ENCODE data around the gene OR2AT4.
A peak's percentile ranks its signal among the peaks of the same experiment; 100 is the strongest.
"Not testable (repeated sequence)": the region's sequence is repeated elsewhere in the genome, so short reads cannot be mapped to it uniquely, and the experiment has no call there.

OR2AT4 gene

DNA sequence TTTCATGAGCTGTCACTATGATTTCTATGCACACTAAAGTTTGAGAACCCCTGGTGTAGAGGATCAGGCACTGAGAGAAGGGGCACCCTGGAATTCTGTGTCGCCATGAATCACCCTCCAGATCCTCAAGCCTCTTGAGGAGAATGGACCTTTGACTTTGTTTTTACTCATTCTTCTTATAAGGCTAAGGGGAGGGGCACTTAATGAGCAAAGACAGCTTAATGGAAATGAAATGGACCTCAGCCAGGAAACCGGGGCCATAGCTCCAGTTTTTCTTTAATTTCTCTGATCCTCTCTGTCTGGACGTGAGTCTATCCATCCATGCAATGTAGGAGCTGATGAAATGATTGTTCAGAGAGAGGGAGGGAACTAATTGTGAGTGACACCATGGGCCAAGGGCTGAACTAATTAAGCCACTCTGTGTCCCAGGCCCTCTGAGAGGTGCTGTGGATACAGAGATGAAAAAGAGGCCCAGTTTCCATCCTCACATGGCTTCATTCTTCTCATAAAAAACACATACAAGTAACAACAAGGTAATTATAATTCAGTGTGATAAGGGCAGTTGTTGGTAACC lies 32.8 kb downstream of the OR2AT4 start:
- DNase-seq: no peak

GRCh38 chr11:75059299-75059698 lies 37.4 kb downstream of the OR2AT4 start:
- no peak for DNase-seq

DNA sequence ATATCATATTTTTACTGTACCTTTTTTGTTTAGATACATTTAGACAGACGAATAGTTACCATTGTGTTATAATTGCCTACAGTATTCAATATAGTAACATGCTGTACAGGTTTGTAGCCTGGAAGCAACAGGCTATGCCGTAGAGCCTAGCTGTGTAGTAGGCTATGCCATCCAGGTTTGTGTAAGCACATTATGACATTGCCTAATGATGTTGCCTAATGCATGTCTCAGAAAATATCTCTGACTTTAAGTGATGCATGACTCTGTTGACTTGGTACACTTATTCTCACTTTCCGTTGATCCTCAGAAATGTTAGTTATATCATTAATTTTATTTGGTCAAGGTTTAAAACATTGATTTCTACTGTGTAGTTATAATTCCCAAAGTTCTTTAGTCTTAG lies 39.9 kb downstream of the OR2AT4 start:
- DNase-seq: no peak

DNA sequence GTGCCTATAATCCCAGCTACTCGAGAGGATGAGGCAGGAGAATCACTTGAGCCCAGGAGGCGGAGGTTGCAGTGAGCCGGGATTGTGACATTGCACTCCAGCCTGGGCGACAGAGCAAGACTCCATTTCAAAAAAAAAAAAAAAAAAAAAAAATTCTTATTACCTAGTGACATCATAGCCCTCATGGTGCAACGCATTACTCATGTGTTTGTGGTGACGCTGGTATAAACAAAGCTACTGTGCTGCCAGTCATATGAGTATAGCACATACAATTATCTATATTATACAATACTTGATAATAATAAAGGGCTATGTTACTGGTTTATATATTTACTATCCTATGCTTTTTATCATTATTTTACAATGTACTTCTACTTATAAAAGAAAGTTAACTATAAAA lies 41.2 kb downstream of the OR2AT4 start:
- DNase-seq: no peak

DNA sequence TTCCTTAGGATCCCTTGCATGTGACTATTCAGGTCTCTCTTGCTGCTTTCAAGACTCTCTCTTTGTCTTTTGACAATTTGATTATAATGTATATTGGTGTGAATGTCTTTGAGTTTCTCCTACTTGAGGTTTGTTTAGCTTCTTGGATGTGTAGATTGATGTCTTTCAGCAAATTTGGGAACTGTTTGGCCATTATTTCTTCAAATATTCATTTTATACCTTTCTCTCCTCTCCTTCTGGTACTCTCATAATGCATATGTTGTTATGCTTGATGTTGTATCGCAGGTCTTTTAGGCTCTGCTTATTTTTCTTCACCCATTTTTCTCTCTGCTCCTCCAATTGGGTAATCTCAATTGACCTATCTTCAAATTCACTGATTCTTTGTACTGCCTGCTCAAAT lies 44.2 kb downstream of the OR2AT4 start:
- DNase-seq: no peak

GRCh38 chr11:75051043-75051442 lies 45.6 kb downstream of the OR2AT4 start:
- DNase-seq: no peak

DNA sequence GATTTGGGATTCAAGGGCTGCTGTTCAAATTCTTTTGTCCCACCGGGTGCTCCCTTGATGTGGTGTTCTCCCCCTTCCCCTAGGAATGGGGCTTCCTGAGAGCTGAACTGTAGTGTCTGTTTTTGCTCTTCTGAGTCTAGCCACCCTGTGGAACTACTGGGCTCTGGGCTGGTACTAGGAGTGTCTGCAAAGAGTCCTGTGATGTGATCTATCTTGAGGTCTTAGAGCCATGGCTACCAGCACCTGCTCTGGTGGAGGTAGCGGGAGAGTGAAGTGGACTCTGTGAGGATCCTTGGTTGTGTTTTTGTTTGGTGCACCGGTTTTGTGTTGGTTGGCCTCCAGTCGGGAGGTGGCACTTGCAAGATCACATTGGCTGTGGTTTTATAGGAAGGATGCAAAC lies 46.2 kb downstream of the OR2AT4 start:
- no peak for DNase-seq

DNA sequence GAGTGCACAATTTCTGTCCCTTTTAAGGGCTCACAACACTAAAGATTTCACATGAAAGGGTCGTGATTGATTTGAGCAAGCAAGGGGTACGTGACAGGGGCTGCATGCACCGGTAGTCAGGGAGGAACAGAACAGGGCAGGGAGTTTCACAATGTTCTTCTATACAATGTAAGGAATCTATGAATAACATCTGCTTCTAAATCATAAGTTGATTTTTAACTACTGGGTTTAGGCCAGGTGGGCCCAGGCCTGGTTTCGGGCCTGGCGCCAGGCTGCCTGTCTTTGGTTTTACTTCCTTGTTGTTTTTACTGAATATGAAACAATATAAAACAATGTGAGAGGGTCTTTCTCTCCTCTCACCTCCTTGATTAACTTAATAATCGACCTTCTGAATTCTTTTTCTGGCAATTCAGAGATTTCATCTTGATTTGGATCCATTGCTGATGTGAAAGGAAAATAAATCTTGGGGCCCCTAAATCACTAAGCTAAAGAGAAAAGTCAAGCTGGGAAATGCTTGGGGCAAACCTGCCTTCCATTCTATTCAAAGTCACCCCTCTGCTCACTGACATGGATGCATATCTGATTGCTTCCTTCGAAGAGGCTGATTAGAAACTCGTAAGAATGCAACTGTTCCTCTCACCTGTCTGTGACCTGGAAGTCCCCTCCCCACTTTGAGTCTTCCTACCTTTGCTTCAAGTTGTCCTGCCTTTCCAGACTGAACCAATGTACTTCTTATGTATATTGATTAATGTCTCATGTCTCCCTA lies 47.0 kb downstream of the OR2AT4 start:
- DNase-seq: not testable (repeated sequence)

DNA sequence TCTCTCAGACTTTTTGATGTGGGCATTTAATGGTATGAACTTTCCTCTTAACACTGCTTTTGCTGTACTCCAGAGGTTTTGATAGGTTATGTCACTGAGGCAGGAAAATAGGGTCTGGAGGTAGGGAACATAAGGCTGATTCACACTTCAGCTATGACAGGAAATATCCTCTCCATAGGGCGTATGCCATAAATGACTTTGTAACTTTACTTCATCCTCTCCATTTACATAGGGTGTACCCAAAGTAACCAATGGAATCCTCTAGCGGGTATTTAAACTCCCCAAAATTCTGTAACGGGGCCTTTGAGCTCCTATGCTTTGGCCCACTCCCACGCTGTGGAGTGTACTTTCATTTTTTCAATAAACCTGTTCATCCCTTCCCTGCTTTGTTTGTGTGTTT lies 49.5 kb downstream of the OR2AT4 start:
- no peak for DNase-seq

DNA sequence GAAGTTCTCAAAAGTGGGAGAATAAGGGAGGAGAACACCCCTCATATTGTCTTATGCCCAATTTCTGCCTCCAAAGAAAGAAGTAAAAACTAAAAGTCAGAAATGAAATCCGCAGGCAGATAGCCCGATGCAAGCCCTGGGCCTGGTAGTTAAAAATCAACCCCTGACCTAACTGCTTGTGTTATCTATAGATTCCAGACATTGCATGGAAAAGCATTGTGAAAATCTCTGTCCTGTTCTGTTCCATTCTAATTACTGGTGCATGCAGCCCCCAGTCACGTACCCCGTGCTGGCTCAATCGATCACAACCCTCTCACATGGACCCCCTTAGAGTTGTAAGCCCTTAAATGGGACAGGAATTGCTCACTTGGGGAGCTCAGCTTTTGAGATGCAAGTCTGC lies 50.0 kb downstream of the OR2AT4 start:
- not testable (repeated sequence) for DNase-seq

GRCh38 chr11:75044381-75045170 lies 52.1 kb downstream of the OR2AT4 start:
- not testable (repeated sequence) for DNase-seq

- DNase-seq: not testable (repeated sequence)
Observed at GRCh38 chr11:75041821-75042220, 54.9 kb downstream of the OR2AT4 start.

DNA sequence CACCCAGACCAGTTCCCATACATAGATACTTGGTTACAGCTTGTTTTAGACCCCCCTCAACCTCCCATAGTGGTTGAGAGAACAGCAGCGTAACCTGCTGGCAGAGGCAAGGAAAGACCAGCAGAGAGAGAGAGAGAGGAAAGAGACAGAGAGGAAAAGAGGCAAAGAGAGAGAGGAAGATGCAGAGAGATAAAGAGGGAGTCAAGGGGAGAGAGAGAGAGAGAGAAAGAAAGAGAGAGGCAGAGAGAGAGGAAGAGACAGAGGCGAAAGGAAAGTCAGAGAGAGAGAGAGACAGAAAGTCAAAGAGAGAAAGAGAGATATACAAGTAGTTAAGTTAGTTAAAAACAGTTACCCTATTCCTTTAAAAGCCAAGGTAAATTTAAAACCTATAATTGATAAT lies 55.4 kb downstream of the OR2AT4 start:
- no peak for DNase-seq

DNA sequence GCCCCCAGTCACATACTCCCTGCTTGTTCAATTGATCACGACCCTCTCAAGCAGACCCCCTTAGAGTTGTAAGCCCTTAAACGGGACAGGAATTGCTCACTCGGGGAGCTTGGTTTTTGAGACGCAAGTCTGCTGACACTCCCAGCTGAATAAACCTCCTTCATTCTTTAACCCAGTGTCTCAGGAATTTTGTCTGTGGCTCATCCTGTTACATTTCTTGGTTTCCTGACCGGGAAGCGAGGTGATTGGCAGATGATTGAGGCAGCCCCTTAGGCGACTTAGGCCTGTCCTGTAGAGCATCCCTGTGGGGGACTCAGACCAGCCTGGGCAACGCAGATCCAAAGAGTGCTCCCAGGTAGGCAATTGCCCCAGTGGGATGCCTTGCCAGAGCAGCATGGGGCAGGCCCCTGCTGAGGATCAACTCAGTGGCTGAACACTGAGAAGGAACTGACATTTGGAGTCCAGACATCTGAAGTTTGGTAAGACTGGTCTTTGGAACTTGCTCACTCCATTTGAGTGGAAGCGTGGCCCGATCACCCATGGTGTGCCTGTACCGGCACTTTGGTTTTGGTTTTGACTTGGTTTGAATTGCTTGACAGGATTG lies 56.4 kb downstream of the OR2AT4 start:
- DNase-seq: no peak

DNA sequence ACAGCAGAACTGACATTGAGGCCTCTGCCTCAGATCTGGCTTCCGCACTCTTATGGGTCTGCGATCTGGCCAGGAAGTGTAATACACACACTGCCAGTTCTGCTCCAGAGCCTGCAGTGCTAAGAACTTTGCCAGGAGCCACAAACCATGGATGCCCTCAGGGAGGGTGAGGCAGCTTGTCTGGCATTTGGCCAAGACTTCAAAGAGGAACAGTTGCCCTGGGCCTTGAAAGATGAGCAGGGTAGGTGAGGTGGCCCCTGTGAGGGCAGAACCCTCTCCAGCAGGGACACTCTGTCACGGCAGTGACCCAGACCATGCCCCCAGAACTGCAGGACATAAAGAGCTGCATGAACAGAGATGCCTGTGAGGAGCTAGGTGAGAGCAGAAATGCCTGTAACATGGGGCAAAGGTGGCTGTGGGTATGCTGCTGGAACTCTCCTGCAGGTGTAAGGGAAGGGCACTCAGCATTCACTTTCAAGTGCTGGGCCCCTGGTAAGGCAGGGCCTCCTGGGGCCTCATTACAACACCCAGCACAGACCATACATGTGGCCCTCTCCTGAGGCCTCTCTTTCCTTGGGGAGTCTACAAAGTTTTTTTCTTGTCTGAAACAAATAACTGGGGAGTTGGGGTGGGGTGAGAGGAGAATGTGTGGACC lies 60.6 kb downstream of the OR2AT4 start:
- DNase-seq: no peak

DNA sequence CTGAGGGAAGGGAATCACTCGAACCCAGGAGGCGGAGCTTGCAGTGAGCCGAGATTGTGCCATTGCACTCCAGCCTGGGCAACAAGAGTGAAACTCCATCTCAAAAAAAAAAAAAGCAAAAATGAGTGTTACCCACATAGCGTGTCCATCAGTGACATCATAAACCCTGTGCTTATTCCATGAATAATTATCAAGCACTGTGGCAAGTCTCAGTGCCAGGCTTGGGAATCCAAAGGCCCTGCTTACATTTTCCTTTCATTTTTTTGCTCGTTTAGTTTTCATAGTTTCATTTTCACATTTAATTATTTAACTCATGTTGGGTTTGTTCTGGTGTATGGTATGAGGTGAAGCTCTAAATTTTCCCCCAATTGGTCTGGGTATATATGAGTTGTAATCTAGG lies 61.4 kb downstream of the OR2AT4 start:
- no peak for DNase-seq

DNA sequence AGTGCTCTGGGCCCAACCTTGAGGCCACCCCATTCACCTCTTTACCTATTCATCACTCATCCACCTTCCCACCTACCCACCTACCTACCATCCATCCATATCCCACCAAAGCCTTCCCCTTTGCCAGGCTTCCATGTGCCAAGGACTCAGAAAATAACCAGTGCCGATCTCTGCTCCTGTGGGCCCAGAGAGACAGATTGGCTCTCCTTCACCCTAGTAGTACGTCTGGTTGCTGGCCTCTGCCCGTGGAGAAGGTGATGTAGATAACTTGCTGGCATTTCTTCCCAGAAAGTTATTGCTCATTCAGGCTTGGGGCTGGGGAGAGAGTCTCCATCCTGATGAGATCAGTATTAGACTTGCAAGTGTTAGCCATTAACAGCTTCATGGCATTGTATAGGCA lies 62.8 kb downstream of the OR2AT4 start:
- no peak for DNase-seq

- DNase-seq: no peak
Observed at GRCh38 chr11:75032550-75032935, 64.1 kb downstream of the OR2AT4 start.

- peak; percentile 41 for DNase-seq
Observed at GRCh38 chr11:75031771-75032549, 64.7 kb downstream of the OR2AT4 start.

Data from effector CD4-positive, alpha-beta T cell (primary cell).